ES-I3 (cell line): ENCODE measurements around the gene C1QTNF7.

Experiments used
- H3K36me3 ChIP-seq: 2 replicates; pipeline ENCODE4 v1.6.1; 2013; ENCODE audit warnings: mild to moderate bottlenecking, low read length, control low read depth, moderate library complexity; ENCODE audit not compliant: insufficient read depth
- H3K4me1 ChIP-seq: 2 replicates; pipeline ENCODE4 v1.6.1; 2013; ENCODE audit warnings: mild to moderate bottlenecking, control low read depth, low read length; ENCODE audit not compliant: insufficient read depth
- H3K9ac ChIP-seq: 2 replicates; pipeline ENCODE4 v1.6.1; 2013; ENCODE audit warnings: low read depth, mild to moderate bottlenecking, low read length, moderate library complexity
- H3K9me3 ChIP-seq: 2 replicates; pipeline ENCODE4 v1.6.1; 2013; ENCODE audit warnings: mild to moderate bottlenecking, low read length, moderate library complexity; ENCODE audit not compliant: control insufficient read depth, insufficient read depth

The C1QTNF7 gene, protein sequence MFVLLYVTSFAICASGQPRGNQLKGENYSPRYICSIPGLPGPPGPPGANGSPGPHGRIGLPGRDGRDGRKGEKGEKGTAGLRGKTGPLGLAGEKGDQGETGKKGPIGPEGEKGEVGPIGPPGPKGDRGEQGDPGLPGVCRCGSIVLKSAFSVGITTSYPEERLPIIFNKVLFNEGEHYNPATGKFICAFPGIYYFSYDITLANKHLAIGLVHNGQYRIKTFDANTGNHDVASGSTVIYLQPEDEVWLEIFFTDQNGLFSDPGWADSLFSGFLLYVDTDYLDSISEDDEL

GRCh38 chr4:15427701-15428100 lies at the start of gene C1QTNF7:
TSS of gene C1QTNF7 (plus strand) at chr4:15428033. CDS start at chr4:15435744, 7,711 bp downstream.
- Histone ChIP-seq H3K9ac (no peak within 1 kb of the TSS), H3K9me3 (no peaks in the 10 kb centered on the region), H3K36me3 (no peaks in the 10 kb centered on the region), H3K4me1 (no peaks in the 10 kb centered on the region)

DNA sequence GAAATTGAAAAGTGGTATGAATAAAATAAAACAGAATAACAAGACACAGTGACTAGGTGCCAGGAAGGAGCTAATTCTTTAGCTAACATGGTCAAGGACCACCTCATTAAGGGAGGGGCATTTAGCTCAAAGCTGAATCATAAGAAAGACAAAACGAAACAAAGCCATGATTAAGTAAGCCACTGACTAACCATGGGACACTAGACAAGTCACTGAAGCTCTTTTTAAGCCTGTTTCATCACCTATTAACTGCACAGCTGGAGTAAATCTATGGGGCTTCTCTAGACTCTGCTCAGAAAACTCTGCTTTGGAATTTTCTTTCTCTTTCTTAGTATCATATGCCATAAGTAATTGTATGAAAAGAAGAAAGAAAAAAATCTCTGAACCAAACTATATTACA lies 49.8 kb upstream of the C1QTNF7 start:
- H3K36me3 ChIP-seq: no peaks in the 10 kb centered on the region
- no peak overlapping the region for H3K9ac ChIP-seq
- H3K9me3 ChIP-seq: no peaks in the 10 kb centered on the region; the same call in 1 of the 2 replicates
- H3K4me1 ChIP-seq: peaks cover 31% of the 10 kb centered on the region

DNA sequence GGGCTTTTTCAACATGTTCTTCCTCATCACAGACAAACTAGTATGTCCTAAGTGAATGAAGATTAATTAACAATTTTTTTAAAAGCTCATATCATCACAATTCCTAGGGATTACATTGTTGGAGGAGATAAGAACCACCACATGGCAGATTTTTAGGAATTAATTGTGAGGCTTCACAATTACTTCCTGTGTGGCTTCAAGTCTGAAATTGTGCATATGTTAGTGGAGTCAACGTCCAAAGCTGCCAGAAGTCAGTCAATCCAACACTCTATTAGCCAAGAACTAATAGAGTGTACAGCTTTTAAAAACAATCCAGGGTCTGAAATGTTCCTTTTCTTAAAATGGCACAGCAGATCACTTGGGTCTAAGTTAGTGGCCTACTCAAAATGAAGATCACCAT lies 49.3 kb upstream of the C1QTNF7 start:
- Histone ChIP-seq H3K36me3 (no peaks in the 10 kb centered on the region), H3K4me1 (peaks cover 31% of the 10 kb centered on the region), H3K9me3 (no peaks in the 10 kb centered on the region; the same call in 1 of the 2 replicates), H3K9ac (no peak overlapping the region)

DNA sequence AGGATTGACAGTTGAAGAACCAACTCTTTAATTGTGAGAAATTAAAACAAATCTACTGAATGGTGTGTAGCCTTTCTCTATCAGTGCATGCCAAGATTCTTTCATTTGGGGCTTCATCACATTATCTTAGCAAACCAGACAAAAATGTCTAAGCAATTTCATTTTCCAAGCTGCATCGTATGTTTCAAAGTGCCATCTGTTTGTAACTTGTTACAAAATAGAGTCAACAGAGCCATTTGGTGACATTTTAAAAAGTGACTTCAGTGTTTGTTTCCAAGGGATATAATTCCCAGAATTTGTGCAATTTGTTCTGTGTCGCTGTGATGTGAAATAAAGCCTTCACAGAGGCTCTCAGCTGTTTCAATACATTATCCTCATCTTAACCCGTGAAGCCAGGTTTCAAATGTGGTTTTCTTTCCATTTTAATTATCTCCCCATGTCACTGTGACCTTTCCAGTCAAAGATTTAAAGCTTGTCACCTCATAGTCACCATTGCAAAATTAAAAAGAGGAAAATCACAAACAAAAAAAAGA lies 46.0 kb upstream of the C1QTNF7 start:
- H3K9ac ChIP-seq: no peak overlapping the region
- no peaks in the 10 kb centered on the region for H3K36me3 ChIP-seq
- peaks cover 17% of the 10 kb centered on the region for H3K4me1 ChIP-seq
- no peaks in the 10 kb centered on the region; the same call in 1 of the 2 replicates for H3K9me3 ChIP-seq

GRCh38 chr4:15382669-15383273 lies 45.1 kb upstream of the C1QTNF7 start:
- Histone ChIP-seq H3K36me3 (no peaks in the 10 kb centered on the region), H3K9ac (no peak overlapping the region), H3K9me3 (no peaks in the 10 kb centered on the region; the same call in 1 of the 2 replicates)

GRCh38 chr4:15385515-15385914 lies 42.3 kb upstream of the C1QTNF7 start:
- H3K36me3 ChIP-seq: no peaks in the 10 kb centered on the region
- no peak overlapping the region for H3K9ac ChIP-seq
- H3K9me3 ChIP-seq: no peaks in the 10 kb centered on the region
- no peaks in the 10 kb centered on the region for H3K4me1 ChIP-seq

More at GRCh38 chr4:15382669-15383273, 45.1 kb upstream of the C1QTNF7 start:
- H3K4me1 ChIP-seq: peaks cover 8% of the 10 kb centered on the region

DNA sequence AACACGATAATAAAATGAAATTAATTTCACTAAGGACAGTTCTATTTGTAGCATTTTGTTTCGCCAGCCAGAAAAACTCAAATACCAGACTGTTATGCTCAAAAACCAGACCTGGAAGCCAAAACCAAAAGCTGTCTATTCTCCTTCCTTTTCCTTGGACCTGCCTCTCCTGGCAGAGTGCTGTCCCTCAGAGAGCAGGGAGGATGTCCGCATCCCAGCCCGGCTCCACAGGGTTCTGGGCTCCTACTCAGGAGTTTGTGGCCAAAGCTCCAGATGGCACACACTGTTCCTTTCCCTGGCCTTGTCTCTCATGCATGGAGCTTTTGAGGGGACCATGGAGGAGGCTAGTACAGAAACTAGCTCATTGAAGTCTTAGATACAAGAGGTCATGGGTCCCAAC lies 41.9 kb upstream of the C1QTNF7 start:
- H3K4me1 ChIP-seq: no peaks in the 10 kb centered on the region
- H3K9ac ChIP-seq: no peak overlapping the region
- no peaks in the 10 kb centered on the region; the same call in 1 of the 2 replicates for H3K9me3 ChIP-seq
- no peaks in the 10 kb centered on the region for H3K36me3 ChIP-seq

GRCh38 chr4:15390494-15390893 lies 37.3 kb upstream of the C1QTNF7 start:
- Histone ChIP-seq H3K9ac (no peak overlapping the region), H3K9me3 (no peaks in the 10 kb centered on the region; the same call in 1 of the 2 replicates), H3K4me1 (peaks cover 4% of the 10 kb centered on the region), H3K36me3 (no peaks in the 10 kb centered on the region)

GRCh38 chr4:15392053-15392805 lies 35.6 kb upstream of the C1QTNF7 start:
- peaks cover 6% of the 10 kb centered on the region for H3K4me1 ChIP-seq
- no peaks in the 10 kb centered on the region for H3K36me3 ChIP-seq

DNA sequence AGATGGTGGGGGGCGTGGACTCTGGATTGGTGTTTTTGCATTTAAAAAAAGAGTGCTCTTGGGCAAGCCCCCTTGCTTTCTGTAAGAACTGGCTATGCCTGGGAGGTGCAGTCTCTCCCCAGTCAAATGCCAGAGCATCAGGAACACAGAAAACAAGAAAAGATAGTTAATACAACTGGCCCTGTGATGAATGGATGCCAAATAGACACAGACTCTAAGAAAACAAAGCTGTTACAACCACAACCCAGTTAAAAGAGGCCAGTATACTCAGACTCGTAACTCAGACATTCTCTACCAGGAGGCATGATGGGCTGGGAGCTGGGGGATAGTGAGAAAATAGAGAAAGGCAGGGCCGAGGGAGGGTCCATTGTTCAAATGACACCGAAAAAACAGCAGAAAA lies 32.5 kb upstream of the C1QTNF7 start:
- Histone ChIP-seq H3K9ac (no peak overlapping the region), H3K4me1 (peaks cover 8% of the 10 kb centered on the region), H3K36me3 (no peaks in the 10 kb centered on the region), H3K9me3 (no peaks in the 10 kb centered on the region; the same call in 1 of the 2 replicates)

More at GRCh38 chr4:15392053-15392805, 35.6 kb upstream of the C1QTNF7 start:
- Histone ChIP-seq H3K9ac (no peak overlapping the region), H3K9me3 (no peaks in the 10 kb centered on the region; the same call in 1 of the 2 replicates)

- Histone ChIP-seq H3K9me3 (no peaks in the 10 kb centered on the region), H3K36me3 (no peaks in the 10 kb centered on the region), H3K4me1 (peaks cover 18% of the 10 kb centered on the region), H3K9ac (no peak overlapping the region)
Measured at GRCh38 chr4:15396157-15396800, 31.6 kb upstream of the C1QTNF7 start.

- H3K4me1 ChIP-seq: peaks cover 30% of the 10 kb centered on the region
- H3K9me3 ChIP-seq: no peaks in the 10 kb centered on the region
- no peak overlapping the region for H3K9ac ChIP-seq
- H3K36me3 ChIP-seq: no peaks in the 10 kb centered on the region
Measured at GRCh38 chr4:15398001-15398400, 29.8 kb upstream of the C1QTNF7 start.

DNA sequence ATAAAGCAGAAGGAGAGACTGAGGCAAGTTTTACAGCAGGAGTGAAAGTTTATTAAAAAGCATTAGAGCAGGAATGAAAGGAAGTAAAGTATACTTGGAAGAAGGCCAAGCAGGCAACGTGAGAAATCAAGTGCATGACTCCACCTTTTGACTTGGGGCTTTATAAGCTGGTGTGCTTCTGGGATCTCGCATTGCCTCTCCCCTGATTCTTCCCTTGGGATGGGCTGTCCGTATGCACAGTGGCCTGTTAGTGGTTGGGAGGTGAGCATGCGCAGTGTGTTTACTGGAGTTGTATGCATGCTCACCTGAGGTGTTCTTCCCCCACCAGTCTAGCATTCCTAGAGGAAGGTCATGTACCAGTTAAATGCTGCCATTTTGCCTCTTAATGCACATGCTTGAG lies 29.1 kb upstream of the C1QTNF7 start:
- H3K9me3 ChIP-seq: no peaks in the 10 kb centered on the region
- H3K36me3 ChIP-seq: no peaks in the 10 kb centered on the region
- no peak overlapping the region for H3K9ac ChIP-seq
- H3K4me1 ChIP-seq: peaks cover 35% of the 10 kb centered on the region

- peaks cover 33% of the 10 kb centered on the region for H3K4me1 ChIP-seq
- H3K36me3 ChIP-seq: no peaks in the 10 kb centered on the region
- no peak overlapping the region for H3K9ac ChIP-seq
- no peaks in the 10 kb centered on the region for H3K9me3 ChIP-seq
Measured at GRCh38 chr4:15400226-15400625, 27.6 kb upstream of the C1QTNF7 start.
